Neural progenitor cell (in vitro differentiated cells): Measurements from ENCODE around the gene DOK5.

Experiments used
- CTCF ChIP-seq: fragments of 200-600 bp; sonication (generic); IDR thresholded peaks from 2 replicates; pipeline ENCODE4 v1.5.1; 2017; ENCODE audit warnings: antibody characterized with exemption, mild to moderate bottlenecking
- EZH2 ChIP-seq: fragments of 200-600 bp; sonication (generic); IDR thresholded peaks from 2 replicates; pipeline ENCODE4 v1.6.1; 2017; ENCODE audit warnings: antibody characterized with exemption, mild to moderate bottlenecking, moderate library complexity
- EZH2phosphoT487 ChIP-seq: fragments of 200-600 bp; sonication (generic); IDR thresholded peaks from 2 replicates; pipeline ENCODE4 v1.6.1; 2017; ENCODE audit warnings: antibody characterized with exemption

GRCh38 chr20:54458219-54458618 lies 17.2 kb upstream of the DOK5 start:
- TF ChIP-seq EZH2 (no peak), CTCF (no peak), EZH2phosphoT487 (no peak)
